ENCODE data around the gene PLCL1. TPM values are rescaled to one million over a fixed set of nuclear protein-coding genes. Genes with fewer than 3 reads are reported as not detected.

The PLCL1 gene
- total RNA-seq, 1 experiment from 2014 or later, result 0.07 TPM

DNA sequence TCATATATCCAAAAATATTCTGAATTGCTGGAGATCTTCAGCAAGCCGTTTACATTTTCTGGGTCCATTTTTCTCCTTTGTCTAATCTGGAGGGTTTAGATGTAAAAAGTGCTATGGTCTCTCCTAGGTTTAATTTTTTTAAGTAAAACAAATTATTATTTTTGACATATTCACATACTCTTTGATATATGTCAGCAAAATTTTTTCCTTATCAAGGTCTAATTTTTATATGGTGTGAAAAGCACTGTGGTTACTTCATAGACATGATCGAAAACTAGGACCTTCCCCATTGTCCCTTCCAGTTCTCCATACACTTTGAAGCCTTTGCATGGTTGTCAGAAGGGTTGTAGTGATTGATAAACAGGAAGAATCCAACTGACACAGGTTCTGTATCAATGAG is 168.2 kb downstream of the PLCL1 start:
- no peak for DNase-seq (ENCODE audit: low spot score)
- ChIA-PET CTCF (no interaction called here), POLR2A (no interaction called here)
- H3K27ac Mint-ChIP-seq, result no peak overlapping the region
- no peak overlapping the region for H3K4me3 Mint-ChIP-seq
- TF ChIP-seq, protein P1, sequence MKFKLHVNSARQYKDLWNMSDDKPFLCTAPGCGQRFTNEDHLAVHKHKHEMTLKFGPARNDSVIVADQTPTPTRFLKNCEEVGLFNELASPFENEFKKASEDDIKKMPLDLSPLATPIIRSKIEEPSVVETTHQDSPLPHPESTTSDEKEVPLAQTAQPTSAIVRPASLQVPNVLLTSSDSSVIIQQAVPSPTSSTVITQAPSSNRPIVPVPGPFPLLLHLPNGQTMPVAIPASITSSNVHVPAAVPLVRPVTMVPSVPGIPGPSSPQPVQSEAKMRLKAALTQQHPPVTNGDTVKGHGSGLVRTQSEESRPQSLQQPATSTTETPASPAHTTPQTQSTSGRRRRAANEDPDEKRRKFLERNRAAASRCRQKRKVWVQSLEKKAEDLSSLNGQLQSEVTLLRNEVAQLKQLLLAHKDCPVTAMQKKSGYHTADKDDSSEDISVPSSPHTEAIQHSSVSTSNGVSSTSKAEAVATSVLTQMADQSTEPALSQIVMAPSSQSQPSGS (CRISPR knock-in tag; IDR thresholded peaks at IDR 0.05; ENCODE audit: borderline replicate concordance, low read depth), result no peak
- TF ChIP-seq, protein P2, sequence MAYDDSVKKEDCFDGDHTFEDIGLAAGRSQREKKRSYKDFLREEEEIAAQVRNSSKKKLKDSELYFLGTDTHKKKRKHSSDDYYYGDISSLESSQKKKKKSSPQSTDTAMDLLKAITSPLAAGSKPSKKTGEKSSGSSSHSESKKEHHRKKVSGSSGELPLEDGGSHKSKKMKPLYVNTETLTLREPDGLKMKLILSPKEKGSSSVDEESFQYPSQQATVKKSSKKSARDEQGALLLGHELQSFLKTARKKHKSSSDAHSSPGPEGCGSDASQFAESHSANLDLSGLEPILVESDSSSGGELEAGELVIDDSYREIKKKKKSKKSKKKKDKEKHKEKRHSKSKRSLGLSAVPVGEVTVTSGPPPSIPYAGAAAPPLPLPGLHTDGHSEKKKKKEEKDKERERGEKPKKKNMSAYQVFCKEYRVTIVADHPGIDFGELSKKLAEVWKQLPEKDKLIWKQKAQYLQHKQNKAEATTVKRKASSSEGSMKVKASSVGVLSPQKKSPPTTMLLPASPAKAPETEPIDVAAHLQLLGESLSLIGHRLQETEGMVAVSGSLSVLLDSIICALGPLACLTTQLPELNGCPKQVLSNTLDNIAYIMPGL (CRISPR knock-in tag; IDR thresholded peaks at IDR 0.05), result no peak
- no peaks in the 10 kb centered on the region for H3K36me3 Mint-ChIP-seq
- no peaks in the 10 kb centered on the region for H3K9me3 Mint-ChIP-seq
- H3K4me1 Mint-ChIP-seq, result no peaks in the 10 kb centered on the region
- H3K27me3 Mint-ChIP-seq (ENCODE audit: low read depth), result no peaks in the 10 kb centered on the region
- ATAC-seq, result no peak

DNA sequence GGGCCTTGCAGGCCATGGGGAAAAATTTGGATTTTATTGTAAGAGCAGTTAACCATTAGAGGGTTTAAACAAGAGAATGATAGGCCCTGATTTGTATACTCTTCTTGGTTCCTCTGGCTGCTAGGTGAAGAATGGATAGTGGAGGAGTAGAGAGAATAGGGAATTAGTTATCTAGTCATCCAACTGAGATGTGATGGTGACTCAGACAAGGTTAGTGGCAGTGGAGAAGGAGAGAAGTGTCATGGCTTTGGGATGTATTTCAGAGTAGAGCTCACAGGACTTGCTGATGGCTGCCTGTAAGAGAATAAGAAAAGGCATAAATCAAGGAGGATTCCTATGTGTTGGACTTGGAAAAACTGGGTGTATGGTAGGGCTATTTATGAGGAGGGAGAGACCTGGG is 169.4 kb downstream of the PLCL1 start:
- CTCF ChIA-PET, result no interaction called here
- Mint-ChIP-seq H3K36me3 (no peaks in the 10 kb centered on the region), H3K4me3 (no peak overlapping the region), H3K27ac (no peak overlapping the region), H3K27me3 (ENCODE audit: low read depth) (no peaks in the 10 kb centered on the region), H3K4me1 (no peaks in the 10 kb centered on the region), H3K9me3 (no peaks in the 10 kb centered on the region)
- POLR2A ChIA-PET, result no interaction called here
- TF ChIP-seq, protein P3, sequence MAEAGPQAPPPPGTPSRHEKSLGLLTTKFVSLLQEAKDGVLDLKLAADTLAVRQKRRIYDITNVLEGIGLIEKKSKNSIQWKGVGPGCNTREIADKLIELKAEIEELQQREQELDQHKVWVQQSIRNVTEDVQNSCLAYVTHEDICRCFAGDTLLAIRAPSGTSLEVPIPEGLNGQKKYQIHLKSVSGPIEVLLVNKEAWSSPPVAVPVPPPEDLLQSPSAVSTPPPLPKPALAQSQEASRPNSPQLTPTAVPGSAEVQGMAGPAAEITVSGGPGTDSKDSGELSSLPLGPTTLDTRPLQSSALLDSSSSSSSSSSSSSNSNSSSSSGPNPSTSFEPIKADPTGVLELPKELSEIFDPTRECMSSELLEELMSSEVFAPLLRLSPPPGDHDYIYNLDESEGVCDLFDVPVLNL (CRISPR knock-in tag; IDR thresholded peaks at IDR 0.05; ENCODE audit: borderline replicate concordance, low read depth), result no peak
- no peak for TF ChIP-seq SP1 (CRISPR knock-in tag; conservative IDR thresholded peaks at IDR 0.05)
- no peak for TF ChIP-seq CBFB (CRISPR knock-in tag; IDR thresholded peaks at IDR 0.05; ENCODE audit: low read depth)
- TF ChIP-seq ZNF263 (CRISPR knock-in tag; IDR thresholded peaks at IDR 0.05; ENCODE audit: low read depth), result no peak
- TF ChIP-seq, protein P4, sequence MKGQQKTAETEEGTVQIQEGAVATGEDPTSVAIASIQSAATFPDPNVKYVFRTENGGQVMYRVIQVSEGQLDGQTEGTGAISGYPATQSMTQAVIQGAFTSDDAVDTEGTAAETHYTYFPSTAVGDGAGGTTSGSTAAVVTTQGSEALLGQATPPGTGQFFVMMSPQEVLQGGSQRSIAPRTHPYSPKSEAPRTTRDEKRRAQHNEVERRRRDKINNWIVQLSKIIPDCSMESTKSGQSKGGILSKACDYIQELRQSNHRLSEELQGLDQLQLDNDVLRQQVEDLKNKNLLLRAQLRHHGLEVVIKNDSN (CRISPR knock-in tag; IDR thresholded peaks at IDR 0.05), result no peak
- no peak for TF ChIP-seq JUN (CRISPR knock-in tag; IDR thresholded peaks at IDR 0.05)
- TF ChIP-seq, protein P5, sequence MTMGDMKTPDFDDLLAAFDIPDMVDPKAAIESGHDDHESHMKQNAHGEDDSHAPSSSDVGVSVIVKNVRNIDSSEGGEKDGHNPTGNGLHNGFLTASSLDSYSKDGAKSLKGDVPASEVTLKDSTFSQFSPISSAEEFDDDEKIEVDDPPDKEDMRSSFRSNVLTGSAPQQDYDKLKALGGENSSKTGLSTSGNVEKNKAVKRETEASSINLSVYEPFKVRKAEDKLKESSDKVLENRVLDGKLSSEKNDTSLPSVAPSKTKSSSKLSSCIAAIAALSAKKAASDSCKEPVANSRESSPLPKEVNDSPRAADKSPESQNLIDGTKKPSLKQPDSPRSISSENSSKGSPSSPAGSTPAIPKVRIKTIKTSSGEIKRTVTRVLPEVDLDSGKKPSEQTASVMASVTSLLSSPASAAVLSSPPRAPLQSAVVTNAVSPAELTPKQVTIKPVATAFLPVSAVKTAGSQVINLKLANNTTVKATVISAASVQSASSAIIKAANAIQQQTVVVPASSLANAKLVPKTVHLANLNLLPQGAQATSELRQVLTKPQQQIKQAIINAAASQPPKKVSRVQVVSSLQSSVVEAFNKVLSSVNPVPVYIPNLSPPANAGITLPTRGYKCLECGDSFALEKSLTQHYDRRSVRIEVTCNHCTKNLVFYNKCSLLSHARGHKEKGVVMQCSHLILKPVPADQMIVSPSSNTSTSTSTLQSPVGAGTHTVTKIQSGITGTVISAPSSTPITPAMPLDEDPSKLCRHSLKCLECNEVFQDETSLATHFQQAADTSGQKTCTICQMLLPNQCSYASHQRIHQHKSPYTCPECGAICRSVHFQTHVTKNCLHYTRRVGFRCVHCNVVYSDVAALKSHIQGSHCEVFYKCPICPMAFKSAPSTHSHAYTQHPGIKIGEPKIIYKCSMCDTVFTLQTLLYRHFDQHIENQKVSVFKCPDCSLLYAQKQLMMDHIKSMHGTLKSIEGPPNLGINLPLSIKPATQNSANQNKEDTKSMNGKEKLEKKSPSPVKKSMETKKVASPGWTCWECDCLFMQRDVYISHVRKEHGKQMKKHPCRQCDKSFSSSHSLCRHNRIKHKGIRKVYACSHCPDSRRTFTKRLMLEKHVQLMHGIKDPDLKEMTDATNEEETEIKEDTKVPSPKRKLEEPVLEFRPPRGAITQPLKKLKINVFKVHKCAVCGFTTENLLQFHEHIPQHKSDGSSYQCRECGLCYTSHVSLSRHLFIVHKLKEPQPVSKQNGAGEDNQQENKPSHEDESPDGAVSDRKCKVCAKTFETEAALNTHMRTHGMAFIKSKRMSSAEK (CRISPR knock-in tag; IDR thresholded peaks at IDR 0.05; ENCODE audit: borderline replicate concordance), result no peak
- TF ChIP-seq, protein P6, sequence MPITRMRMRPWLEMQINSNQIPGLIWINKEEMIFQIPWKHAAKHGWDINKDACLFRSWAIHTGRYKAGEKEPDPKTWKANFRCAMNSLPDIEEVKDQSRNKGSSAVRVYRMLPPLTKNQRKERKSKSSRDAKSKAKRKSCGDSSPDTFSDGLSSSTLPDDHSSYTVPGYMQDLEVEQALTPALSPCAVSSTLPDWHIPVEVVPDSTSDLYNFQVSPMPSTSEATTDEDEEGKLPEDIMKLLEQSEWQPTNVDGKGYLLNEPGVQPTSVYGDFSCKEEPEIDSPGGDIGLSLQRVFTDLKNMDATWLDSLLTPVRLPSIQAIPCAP (CRISPR knock-in tag; IDR thresholded peaks at IDR 0.05), result no peak
- no peak for TF ChIP-seq KAT7 (CRISPR knock-in tag; IDR thresholded peaks at IDR 0.05; ENCODE audit: borderline replicate concordance)
- TF ChIP-seq ZNF416 (CRISPR knock-in tag; IDR thresholded peaks at IDR 0.05), result no peak
- TF ChIP-seq MXD4 (CRISPR knock-in tag; IDR thresholded peaks at IDR 0.05; ENCODE audit: borderline replicate concordance), result no peak
- TF ChIP-seq ETV6 (CRISPR knock-in tag; IDR thresholded peaks at IDR 0.05), result no peak
- TF ChIP-seq, protein P7, sequence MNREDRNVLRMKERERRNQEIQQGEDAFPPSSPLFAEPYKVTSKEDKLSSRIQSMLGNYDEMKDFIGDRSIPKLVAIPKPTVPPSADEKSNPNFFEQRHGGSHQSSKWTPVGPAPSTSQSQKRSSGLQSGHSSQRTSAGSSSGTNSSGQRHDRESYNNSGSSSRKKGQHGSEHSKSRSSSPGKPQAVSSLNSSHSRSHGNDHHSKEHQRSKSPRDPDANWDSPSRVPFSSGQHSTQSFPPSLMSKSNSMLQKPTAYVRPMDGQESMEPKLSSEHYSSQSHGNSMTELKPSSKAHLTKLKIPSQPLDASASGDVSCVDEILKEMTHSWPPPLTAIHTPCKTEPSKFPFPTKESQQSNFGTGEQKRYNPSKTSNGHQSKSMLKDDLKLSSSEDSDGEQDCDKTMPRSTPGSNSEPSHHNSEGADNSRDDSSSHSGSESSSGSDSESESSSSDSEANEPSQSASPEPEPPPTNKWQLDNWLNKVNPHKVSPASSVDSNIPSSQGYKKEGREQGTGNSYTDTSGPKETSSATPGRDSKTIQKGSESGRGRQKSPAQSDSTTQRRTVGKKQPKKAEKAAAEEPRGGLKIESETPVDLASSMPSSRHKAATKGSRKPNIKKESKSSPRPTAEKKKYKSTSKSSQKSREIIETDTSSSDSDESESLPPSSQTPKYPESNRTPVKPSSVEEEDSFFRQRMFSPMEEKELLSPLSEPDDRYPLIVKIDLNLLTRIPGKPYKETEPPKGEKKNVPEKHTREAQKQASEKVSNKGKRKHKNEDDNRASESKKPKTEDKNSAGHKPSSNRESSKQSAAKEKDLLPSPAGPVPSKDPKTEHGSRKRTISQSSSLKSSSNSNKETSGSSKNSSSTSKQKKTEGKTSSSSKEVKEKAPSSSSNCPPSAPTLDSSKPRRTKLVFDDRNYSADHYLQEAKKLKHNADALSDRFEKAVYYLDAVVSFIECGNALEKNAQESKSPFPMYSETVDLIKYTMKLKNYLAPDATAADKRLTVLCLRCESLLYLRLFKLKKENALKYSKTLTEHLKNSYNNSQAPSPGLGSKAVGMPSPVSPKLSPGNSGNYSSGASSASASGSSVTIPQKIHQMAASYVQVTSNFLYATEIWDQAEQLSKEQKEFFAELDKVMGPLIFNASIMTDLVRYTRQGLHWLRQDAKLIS (CRISPR knock-in tag; IDR thresholded peaks at IDR 0.05; ENCODE audit: borderline replicate concordance), result no peak
- no peak for TF ChIP-seq TCF7 (CRISPR knock-in tag; IDR thresholded peaks at IDR 0.05; ENCODE audit: low read depth)
- TF ChIP-seq, protein P2 (CRISPR knock-in tag; IDR thresholded peaks at IDR 0.05), result no peak
- no peak for TF ChIP-seq ESRRA (CRISPR knock-in tag; IDR thresholded peaks at IDR 0.05; ENCODE audit: borderline replicate concordance)
- no peak for DNase-seq (ENCODE audit: low spot score)
- no peak for ATAC-seq

All from WTC11 (cell line).